A549 (cell line): ENCODE measurements around the gene LY6G5B.

Source experiments
- CHD4 ChIP-seq: fragments of 200-600 bp; sonication (generic); IDR thresholded peaks from 2 replicates; pipeline ENCODE4 v1.6.1; 2016; ENCODE audit warnings: antibody characterized with exemption, mild to moderate bottlenecking, borderline replicate concordance
- CTCF ChIP-seq: fragments of >200 bp; sonication (Bioruptor Twin); formaldehyde crosslinking; IDR thresholded peaks from 3 replicates; pipeline ENCODE4 v1.5.1; 2016
- E2F6 ChIP-seq: IDR thresholded peaks from 2 replicates; pipeline ENCODE4 v1.6.1; 2012; ENCODE audit warnings: low read depth, borderline replicate concordance
- EP300 ChIP-seq, 2 experiments: fragments of >200 bp; sonication (Bioruptor Twin); formaldehyde crosslinking; IDR thresholded peaks; 2 replicates in 1 of 2; 3 replicates in 1 of 2; pipeline ENCODE4 v1.6.1; 2016 to 2017
- JUNB ChIP-seq: fragments of >200 bp; sonication (Bioruptor Twin); formaldehyde crosslinking; IDR thresholded peaks from 2 replicates; pipeline ENCODE4 v1.6.1; 2016
- MAFK ChIP-seq: fragments of 450-650 bp; IDR thresholded peaks from 2 replicates; pipeline ENCODE4 v1.6.1; 2014; ENCODE audit not compliant: partially characterized antibody
- MYC ChIP-seq: IDR thresholded peaks from 2 replicates; pipeline ENCODE4 v1.6.1; 2012; ENCODE audit warnings: mild to moderate bottlenecking, inconsistent platforms, low read length, improper control_type of control experiment, borderline replicate concordance
- PBX3 ChIP-seq: IDR thresholded peaks from 2 replicates; pipeline ENCODE4 v1.6.1; 2012
- POLR2A ChIP-seq: IDR thresholded peaks from 2 replicates; pipeline ENCODE4 v1.6.1; 2012; ENCODE audit warnings: mild to moderate bottlenecking, low read length
- RAD21 ChIP-seq, 2 experiments: fragments of >200 bp in 1 of 2; sonication (Bioruptor Twin) in 1 of 2; formaldehyde crosslinking in 1 of 2; IDR thresholded peaks in 1 of 2; conservative IDR thresholded peaks in 1 of 2; 2 replicates in 1 of 2; 3 replicates in 1 of 2; pipeline ENCODE4 v1.6.1; 2012 to 2018; ENCODE audit warnings: inconsistent platforms in 1 of 2
- REST ChIP-seq: fragments of 200-600 bp; sonication (generic); IDR thresholded peaks from 2 replicates; pipeline ENCODE4 v1.6.1; 2016; ENCODE audit warnings: antibody characterized with exemption, mild to moderate bottlenecking, moderate library complexity
- ZFP36 ChIP-seq: fragments of 450-650 bp; IDR thresholded peaks from 2 replicates; pipeline ENCODE4 v1.6.1; 2014; ENCODE audit warnings: borderline replicate concordance; ENCODE audit not compliant: partially characterized antibody
- ZNF302 ChIP-seq: fragments of 250-450 bp; sonication (Bioruptor Pico); IDR thresholded peaks from 2 replicates; pipeline ENCODE4 v1.9.0; 2021; ENCODE audit warnings: inconsistent platforms, mild to moderate bottlenecking, moderate library complexity

GRCh38 chr6:31706599-31706998 is 36.8 kb downstream of the LY6G5B start, which contains the start of gene LY6G6F:
- TF ChIP-seq CHD4 (no peak), CTCF (no peak), POLR2A (no peak), ZFP36 (no peak), REST (no peak), MYC (no peak), E2F6 (no peak), PBX3 (no peak), ZNF302 (no peak), EP300 (IDR thresholded peaks at IDR 0.05) (no peak), JUNB (no peak), RAD21 (conservative IDR thresholded peaks at IDR 0.05 in 1 of 2, IDR thresholded peaks at IDR 0.05 in 1 of 2) (no peak), MAFK (no peak)
